HG03139 (cell line): Measurements from ENCODE around the gene HUWE1.

Source experiments
- ATAC-seq: cut with Tn5 transposase; IDR thresholded peaks from one replicate; pipeline ENCODE4 v1.9.1; 2021; ENCODE audit not compliant: unreplicated experiment

The HUWE1 gene

GRCh38 chrX:53622431-53622830, 64.1 kb downstream of the HUWE1 start:
- ATAC-seq = no peak

GRCh38 chrX:53621418-53621986, 65.0 kb downstream of the HUWE1 start:
- no peak for ATAC-seq

- no peak for ATAC-seq
Observed at GRCh38 chrX:53616946-53617345, 69.6 kb downstream of the HUWE1 start.

GRCh38 chrX:53606456-53606855, 80.1 kb downstream of the HUWE1 start:
- ATAC-seq = no peak

DNA sequence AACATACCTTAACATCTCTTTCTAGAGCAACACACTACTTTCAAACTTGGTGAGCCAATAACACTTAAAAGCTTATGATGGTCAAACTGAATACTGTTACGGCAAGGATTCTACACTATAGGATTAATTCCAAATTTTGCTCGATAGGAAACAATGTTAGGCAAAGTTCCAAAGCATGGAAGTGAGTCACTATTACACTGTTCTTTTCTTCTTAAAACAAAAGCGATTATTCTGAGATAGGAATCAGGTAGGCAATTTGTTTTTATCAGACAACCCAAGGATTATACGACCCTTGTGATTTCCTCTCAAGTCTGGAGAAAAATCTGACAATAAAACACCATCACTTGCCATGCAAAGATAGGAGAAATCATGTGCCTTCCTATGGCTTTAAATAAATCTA, 81.5 kb downstream of the HUWE1 start:
- no peak for ATAC-seq

- no peak for ATAC-seq
Observed at GRCh38 chrX:53599781-53600396, 86.6 kb downstream of the HUWE1 start.

- ATAC-seq = no peak
Observed at GRCh38 chrX:53598169-53598568, 88.3 kb downstream of the HUWE1 start.

- no peak for ATAC-seq
Observed at GRCh38 chrX:53595266-53595810, 91.2 kb downstream of the HUWE1 start.

GRCh38 chrX:53594354-53594753, 92.2 kb downstream of the HUWE1 start:
- ATAC-seq = no peak

DNA sequence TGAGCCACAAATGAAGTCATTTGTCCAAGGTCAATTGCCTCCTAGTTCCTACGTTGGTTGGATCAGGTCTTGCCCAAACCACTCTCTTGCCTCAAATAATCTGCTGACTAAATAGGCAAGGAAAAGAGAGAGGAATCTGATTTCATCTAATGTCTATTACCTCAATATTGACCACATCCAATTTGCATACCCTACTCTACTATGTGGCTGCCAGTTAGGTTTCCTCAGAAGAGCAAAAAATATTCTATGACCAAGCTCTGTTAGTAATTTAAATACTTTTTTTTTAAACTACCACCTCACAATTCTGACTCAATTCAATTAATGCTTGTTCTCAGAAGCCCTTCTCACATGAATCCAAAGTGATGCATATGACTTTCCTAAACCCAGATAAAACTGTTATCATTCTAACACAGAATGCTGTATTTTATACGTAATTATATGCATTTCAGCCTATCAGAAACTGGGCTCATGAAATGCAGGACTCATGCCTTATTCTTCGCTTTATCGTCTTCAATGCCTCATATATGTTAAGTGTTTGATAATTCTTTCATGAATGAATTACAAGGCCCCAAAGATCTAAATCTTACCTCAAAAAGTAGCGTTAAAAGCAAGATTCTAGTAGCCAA, 98.6 kb downstream of the HUWE1 start:
- ATAC-seq = no peak

DNA sequence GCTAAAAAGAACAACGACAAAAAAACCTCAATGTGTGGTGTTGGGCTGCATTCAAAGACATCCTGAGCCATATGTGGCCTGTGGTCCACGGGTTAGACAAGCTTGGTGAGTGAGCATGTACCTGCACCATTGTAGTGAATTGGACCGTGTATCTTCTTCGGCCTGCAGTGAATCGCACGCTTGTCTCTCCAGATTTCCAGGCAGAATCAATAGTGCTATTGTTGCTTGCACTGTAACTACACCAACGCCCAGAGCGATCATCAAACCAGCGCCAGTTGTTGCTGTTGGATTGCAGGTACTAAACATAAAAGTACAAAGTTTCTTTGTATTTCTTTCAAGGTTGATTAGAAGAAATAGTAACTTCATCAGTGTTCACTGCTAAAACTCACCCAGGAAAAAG, 101.6 kb downstream of the HUWE1 start:
- ATAC-seq = no peak

DNA sequence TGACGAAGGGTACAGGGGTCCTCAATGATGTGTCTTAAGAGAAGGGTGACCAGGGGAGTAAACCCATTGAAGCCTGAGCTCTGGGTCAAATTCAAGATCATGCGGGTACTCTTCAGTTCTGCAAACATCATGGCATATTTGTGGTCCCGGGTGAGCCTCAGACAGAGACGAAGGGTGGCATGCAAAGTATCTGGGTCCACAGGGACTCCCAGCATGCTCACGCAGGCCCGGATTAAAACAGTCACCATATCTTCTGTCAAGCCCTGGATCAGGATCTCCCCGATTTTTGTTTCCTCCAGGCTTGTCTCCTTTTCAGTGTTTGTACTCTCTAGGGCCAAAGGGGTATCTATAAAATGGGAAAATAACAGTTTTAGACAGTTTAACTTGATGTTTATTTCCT, 102.9 kb downstream of the HUWE1 start:
- no peak for ATAC-seq

- ATAC-seq = no peak
Observed at GRCh38 chrX:53580742-53581504, 105.6 kb downstream of the HUWE1 start.

DNA sequence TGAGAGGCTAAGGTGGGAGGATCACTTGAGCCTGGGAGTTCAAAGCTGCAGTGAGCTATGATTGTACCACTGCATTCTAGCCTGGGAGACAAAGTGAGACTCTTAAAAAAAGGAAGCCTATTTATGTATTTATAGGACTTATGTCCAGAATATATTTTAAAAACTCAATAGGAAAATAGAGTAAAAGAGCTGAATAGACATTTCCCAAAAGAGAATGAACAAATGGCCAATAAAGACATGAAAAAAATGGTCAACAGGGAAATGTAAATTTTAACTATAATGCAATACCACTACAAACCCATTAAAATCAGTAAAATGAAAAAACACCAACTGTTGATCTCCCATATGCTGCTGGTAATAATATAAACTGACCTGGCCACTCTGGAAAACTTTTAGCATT, 115.0 kb downstream of the HUWE1 start:
- ATAC-seq = no peak

DNA sequence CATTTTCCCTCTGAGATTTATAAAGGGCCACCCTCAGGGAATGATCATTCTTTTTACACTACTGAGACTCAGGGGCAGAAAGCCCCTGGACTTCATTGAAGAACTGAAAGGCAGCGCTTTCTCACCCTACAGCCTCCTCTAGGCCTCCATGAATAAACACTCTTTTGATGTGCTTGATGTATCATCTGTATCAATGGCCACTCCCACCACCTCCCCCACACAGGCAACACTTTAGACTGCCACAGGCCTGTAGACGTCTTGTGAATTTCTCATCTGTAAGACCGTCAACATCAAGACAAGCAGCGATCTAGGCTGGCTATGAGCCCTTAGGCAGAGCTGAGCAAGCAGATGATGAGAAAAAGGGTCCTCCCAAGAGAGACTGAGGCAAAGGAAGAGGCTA, 123.2 kb downstream of the HUWE1 start:
- no peak for ATAC-seq

- ATAC-seq = no peak
Observed at GRCh38 chrX:53561912-53562311, 124.6 kb downstream of the HUWE1 start.

DNA sequence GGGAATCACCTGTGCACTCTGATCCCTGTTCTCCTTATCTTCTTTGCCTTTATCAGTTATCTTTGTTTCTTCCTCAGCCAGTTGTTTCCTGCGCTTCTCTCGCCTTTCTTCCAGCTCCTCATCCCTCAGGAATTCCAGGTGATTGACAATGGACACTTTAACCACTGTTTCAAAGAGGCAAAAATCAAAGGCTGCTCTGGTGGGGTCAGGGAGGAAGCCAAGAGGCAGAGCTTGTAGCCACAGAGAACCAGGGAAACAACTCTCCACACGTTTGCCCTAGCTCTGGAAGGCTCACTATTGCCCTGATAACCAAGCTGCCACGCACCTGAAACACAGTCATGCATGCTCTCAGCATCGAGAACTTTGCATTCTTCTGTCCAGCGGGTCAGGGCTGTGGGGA, 127.9 kb downstream of the HUWE1 start:
- ATAC-seq = no peak

- no peak for ATAC-seq
Observed at GRCh38 chrX:53556868-53557267, 129.7 kb downstream of the HUWE1 start.

DNA sequence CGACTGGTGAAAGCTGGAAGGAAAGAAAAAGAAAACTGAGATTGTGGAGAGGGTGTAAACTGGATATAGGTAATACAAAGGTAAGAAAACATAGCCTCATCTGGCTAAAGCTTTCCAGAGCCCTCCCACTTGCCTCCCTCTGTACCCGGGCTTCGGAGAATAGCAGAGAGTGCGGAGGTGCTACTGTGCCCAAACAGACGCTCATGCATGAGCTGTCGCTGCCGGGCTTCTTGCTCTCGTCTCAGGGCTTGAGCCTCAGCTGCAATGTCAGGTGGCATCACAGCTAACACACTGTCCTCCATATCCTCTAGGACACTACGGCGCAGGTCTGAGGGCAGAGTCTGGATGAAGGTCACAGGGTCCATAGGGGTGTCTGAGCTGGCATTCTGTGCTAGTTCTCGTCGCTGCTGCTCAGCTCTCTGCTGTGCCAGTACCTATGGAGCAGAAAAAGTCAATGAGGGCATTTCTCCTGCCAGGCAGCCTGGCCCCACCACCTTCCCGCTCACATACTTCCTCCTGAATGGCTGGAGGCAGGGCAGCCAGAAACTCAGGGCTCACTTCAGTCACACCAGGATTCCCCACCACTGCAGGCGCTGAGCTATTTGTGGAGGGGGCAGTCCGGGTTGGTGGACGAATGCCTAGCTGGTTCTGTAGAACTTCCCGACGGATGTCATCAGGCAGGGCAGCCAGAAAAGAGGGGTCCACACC, 135.6 kb downstream of the HUWE1 start:
- no peak for ATAC-seq

GRCh38 chrX:53547668-53548067, 138.9 kb downstream of the HUWE1 start:
- no peak for ATAC-seq

GRCh38 chrX:53544936-53545335, 141.6 kb downstream of the HUWE1 start:
- ATAC-seq = no peak
